ENCODE results near the gene TMCC3. TPM values are rescaled to one million over a fixed set of nuclear protein-coding genes. Genes with fewer than 3 reads are reported as not detected.

TMCC3 gene
- total and polyA plus RNA-seq, 2 of the 13 experiments (the other 11 are each of a cell fraction or from before 2014, with no cell fraction given): not detected

DNA sequence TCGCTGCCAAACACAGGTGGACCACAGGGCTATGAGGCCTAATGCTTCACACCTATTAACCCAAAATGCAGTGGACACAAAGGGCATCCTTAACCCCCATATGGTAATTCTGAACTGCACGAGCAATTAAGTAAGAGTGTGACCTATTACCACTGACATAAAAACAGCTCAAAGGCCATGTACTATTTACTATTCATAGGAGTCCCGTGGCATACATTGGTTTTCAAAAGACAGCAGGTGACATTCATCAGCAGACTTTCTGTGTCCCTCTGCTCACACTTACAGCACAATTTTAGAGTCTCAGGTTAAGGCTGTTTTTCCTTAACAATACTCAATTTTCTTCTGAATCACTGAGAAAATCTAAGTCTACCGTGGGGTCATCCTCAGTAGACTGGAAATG lies 23.1 kb upstream of the TMCC3 start:
- Histone ChIP-seq H3K4me3 (replicated peaks in 1 of 3; ENCODE audit: insufficient read depth in 1 of 3, low read depth in 2 of 3, low read length in 3 of 3) (no peak overlapping the region), H3K9ac (ENCODE audit: insufficient read depth, low read depth, low read length) (no peak overlapping the region), H3K27me3 (ENCODE audit: control insufficient read depth in 1 of 2, insufficient read depth in 2 of 2, low read length in 2 of 2) (no peaks in the 10 kb centered on the region; a peak in 1 of 5 replicates), H3K36me3 (replicated peaks in 1 of 2; ENCODE audit: control insufficient read depth in 1 of 2, insufficient read depth in 2 of 2, low read length in 2 of 2) (no peaks in the 10 kb centered on the region), H2AFZ (ENCODE audit: low read length) (no peak overlapping the region), H3K9me3 (ENCODE audit: low read length) (no peaks in the 10 kb centered on the region), H3K4me1 (ENCODE audit: insufficient read depth, low read length) (no peaks in the 10 kb centered on the region), H3K79me2 (ENCODE audit: insufficient read depth, low read length) (no peaks in the 10 kb centered on the region), H4K20me1 (ENCODE audit: insufficient read depth, low read length) (no peaks in the 10 kb centered on the region), H3K4me2 (ENCODE audit: low read depth, low read length) (no peak overlapping the region), H3K27ac (ENCODE audit: extremely low read length, insufficient read depth, low read length) (no peak overlapping the region)
- DNase-seq (ENCODE audit: low spot score) (no peak), FAIRE-seq (no peak), ATAC-seq (no peak)
- WGBS (ENCODE audit: low lambda C conversion rate): 1% methylated on average over 4 of the region's 4 CpGs
- intact Hi-C loops (cut with micrococcal nuclease; ENCODE audit: unreplicated experiment) (no loop called here), in situ Hi-C loops (cut with HindIII; ENCODE audit: extremely low pct_ligation_motif_present, low pct_unique_long_range_greater_than_20kb) (no loop called here)
- ChIA-PET CTCF (ENCODE audit: low intra/inter-chr PET ratio, low total read pairs) (no interaction called here), POLR2A (no interaction called here)
- TF ChIP-seq RELA (CRISPR knock-in tag; IDR thresholded peaks at IDR 0.05): no peak
- no peak for TF ChIP-seq ZNF12 (CRISPR knock-in tag; IDR thresholded peaks at IDR 0.05)
- no peak for TF ChIP-seq POGZ (CRISPR knock-in tag; IDR thresholded peaks at IDR 0.05)
- TF ChIP-seq ZNF264 (CRISPR knock-in tag; IDR thresholded peaks at IDR 0.05): no peak
- no peak for TF ChIP-seq MTF1 (CRISPR knock-in tag; IDR thresholded peaks at IDR 0.05)
- no peak for TF ChIP-seq MIXL1 (CRISPR knock-in tag; IDR thresholded peaks at IDR 0.05)
- TF ChIP-seq SAP130 (CRISPR knock-in tag; IDR thresholded peaks at IDR 0.05; ENCODE audit: low read depth): no peak
- no TSS peak for BruUV-seq (replicated peaks)

DNA sequence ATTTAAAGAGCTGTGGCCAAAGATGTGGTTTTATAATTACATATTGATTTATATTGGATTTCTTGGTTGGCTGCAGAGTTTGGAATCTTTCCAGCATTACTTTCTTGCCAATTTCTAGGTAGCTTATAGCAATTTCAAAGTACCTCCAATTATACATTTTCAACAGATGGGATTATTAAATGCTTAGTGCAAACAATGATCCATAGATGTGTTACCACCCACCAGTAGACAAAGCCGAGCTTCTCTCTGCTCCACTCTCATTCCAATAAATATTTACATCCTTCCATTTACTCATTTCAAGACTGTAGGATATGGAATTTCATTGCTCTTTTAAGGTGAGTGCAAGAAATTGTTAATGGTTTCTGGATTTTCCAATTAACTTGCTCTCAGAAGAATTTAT lies 21.6 kb upstream of the TMCC3 start:
- no peaks in the 10 kb centered on the region for H3K9me3 ChIP-seq (ENCODE audit: low read length)
- H4K20me1 ChIP-seq (ENCODE audit: insufficient read depth, low read length): no peaks in the 10 kb centered on the region
- no peaks in the 10 kb centered on the region for H3K36me3 ChIP-seq (replicated peaks in 1 of 2; ENCODE audit: control insufficient read depth in 1 of 2, insufficient read depth in 2 of 2, low read length in 2 of 2)
- H3K9ac ChIP-seq (ENCODE audit: insufficient read depth, low read depth, low read length): no peak overlapping the region
- no peak overlapping the region for H3K4me2 ChIP-seq (ENCODE audit: low read depth, low read length)
- BruUV-seq (replicated peaks): no TSS peak
- no peaks in the 10 kb centered on the region for H3K79me2 ChIP-seq (ENCODE audit: insufficient read depth, low read length)
- intact Hi-C loops (cut with micrococcal nuclease; ENCODE audit: unreplicated experiment) (no loop called here), in situ Hi-C loops (cut with HindIII; ENCODE audit: extremely low pct_ligation_motif_present, low pct_unique_long_range_greater_than_20kb) (no loop called here)
- ChIA-PET POLR2A (no interaction called here), CTCF (ENCODE audit: low intra/inter-chr PET ratio, low total read pairs) (no interaction called here)
- H3K4me1 ChIP-seq (ENCODE audit: insufficient read depth, low read length): no peaks in the 10 kb centered on the region
- FAIRE-seq (no peak), ATAC-seq (no peak), DNase-seq (ENCODE audit: low spot score) (no peak)
- H2AFZ ChIP-seq (ENCODE audit: low read length): no peak overlapping the region
- no peak for TF ChIP-seq MNT (IDR thresholded peaks at IDR 0.05)
- TF ChIP-seq NONO (IDR thresholded peaks at IDR 0.05): no peak
- no peak for TF ChIP-seq NONO (CRISPR knock-in tag; conservative IDR thresholded peaks at IDR 0.05)
- TF ChIP-seq MAF1 (CRISPR knock-in tag; IDR thresholded peaks at IDR 0.05; ENCODE audit: borderline replicate concordance): no peak
- no peak for TF ChIP-seq ZNF788 (CRISPR knock-in tag; IDR thresholded peaks at IDR 0.05; ENCODE audit: borderline replicate concordance)
- TF ChIP-seq ZFP36L2 (CRISPR knock-in tag; IDR thresholded peaks at IDR 0.05): no peak
- no peak for TF ChIP-seq ZNF367 (CRISPR knock-in tag; IDR thresholded peaks at IDR 0.05; ENCODE audit: borderline replicate concordance)
- TF ChIP-seq, protein P1, sequence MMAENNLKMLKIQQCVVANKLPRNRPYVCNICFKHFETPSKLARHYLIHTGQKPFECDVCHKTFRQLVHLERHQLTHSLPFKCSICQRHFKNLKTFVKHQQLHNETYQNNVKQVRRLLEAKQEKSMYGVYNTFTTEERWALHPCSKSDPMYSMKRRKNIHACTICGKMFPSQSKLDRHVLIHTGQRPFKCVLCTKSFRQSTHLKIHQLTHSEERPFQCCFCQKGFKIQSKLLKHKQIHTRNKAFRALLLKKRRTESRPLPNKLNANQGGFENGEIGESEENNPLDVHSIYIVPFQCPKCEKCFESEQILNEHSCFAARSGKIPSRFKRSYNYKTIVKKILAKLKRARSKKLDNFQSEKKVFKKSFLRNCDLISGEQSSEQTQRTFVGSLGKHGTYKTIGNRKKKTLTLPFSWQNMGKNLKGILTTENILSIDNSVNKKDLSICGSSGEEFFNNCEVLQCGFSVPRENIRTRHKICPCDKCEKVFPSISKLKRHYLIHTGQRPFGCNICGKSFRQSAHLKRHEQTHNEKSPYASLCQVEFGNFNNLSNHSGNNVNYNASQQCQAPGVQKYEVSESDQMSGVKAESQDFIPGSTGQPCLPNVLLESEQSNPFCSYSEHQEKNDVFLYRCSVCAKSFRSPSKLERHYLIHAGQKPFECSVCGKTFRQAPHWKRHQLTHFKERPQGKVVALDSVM (CRISPR knock-in tag; IDR thresholded peaks at IDR 0.05): no peak
- no peak for TF ChIP-seq GATA4 (IDR thresholded peaks at IDR 0.05; ENCODE audit: borderline replicate concordance, low read depth)
- TF ChIP-seq TBX3 (IDR thresholded peaks at IDR 0.05; ENCODE audit: borderline replicate concordance): no peak
- TF ChIP-seq NFIC (IDR thresholded peaks at IDR 0.05; ENCODE audit: low read length): no peak
- TF ChIP-seq ZKSCAN1 (IDR thresholded peaks at IDR 0.05; ENCODE audit: low read length): no peak
- WGBS (ENCODE audit: low lambda C conversion rate): 4% methylated on average over 1 of the region's 1 CpG
- H3K27me3 ChIP-seq (ENCODE audit: control insufficient read depth in 1 of 2, insufficient read depth in 2 of 2, low read length in 2 of 2): no peaks in the 10 kb centered on the region; a peak in 1 of 5 replicates
- no peak overlapping the region for H3K4me3 ChIP-seq (replicated peaks in 1 of 3; ENCODE audit: insufficient read depth in 1 of 3, low read depth in 2 of 3, low read length in 3 of 3)
- no peak overlapping the region for H3K27ac ChIP-seq (ENCODE audit: extremely low read length, insufficient read depth, low read length)
